ENCODE data around the gene PLCG1.

The PLCG1 gene

DNA sequence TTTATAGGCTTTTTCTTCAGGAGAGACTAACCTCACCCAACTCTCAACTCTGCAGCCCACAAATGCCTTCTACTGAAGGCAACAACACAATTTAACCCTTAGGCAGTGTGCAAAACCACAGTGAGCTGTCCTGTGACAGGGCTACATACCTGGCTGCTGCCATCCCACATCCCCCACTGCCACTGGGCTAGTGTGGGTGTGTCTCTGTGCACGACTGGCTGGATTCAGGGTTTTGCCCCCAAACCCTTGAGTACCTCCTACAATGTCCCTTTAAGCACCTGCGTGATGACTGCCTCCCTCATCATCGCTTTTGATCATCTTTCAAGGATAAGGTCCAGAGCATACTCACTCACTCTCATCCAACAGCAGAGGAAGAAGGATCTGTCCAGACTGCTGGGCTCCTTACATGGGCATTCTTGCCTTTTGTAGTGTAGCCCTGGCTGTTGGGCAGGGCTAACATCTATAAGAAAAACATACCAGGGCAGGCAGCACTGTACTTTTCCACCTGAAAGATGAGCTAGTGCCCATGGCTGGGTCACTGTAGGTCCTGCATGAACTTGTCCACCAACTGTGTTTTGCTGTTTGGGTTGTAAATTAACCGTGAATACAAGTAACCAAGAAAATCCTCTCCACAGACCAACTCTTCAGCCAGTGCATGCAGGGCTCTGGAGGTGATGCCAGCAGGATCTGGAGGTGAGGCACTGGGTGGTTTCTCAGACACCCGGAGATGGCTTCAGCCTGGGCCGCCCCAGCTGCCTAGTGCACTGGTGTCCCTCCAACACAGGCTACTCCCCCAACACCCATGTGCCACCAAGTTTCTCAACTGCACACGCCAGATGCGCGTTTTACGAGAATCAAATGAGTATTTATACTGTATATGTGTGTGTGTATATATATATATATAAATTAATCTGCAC is 45.2 kb downstream of the PLCG1 start:
- DNase-seq, result no peak

DNA sequence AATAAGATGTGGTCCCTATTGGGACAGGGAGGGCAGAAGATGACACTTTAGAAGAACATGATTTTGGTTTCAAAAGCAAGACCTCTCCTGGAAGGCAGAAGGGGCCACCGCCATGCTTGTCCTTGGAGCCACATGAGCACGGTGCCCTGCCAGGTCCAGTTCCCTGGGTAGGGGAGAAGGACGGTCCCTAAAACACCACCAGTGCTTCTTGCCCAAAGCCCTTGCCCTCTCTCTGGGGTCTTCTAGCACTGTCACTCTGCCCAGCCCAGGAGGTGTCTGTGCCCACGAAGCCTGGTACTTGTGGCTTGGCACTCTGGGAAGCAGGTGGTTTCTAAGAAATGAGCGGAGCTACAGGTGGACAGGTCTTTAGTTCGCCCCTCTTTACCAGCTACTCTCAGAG is 46.0 kb downstream of the PLCG1 start:
- DNase-seq, result no peak

DNA sequence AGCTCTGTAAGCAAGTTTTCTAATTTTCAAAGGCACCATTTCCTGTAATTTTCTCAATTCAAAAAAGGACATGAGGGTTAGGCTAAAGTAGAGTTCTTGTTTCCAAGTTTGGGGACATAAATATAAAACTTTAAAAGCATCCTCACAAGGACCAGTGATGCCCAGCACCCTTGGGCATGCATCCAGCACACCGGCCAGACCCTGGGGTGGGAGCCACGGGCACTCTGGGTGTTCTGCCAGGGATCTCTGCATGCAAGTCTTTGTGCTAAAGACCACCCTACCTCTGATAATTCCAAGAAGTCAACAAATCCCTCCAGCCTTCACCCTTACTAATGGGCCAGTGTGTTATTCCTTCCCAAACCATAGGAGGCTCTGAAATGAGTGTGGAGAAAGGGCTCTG is 46.5 kb downstream of the PLCG1 start:
- no peak for DNase-seq

DNA sequence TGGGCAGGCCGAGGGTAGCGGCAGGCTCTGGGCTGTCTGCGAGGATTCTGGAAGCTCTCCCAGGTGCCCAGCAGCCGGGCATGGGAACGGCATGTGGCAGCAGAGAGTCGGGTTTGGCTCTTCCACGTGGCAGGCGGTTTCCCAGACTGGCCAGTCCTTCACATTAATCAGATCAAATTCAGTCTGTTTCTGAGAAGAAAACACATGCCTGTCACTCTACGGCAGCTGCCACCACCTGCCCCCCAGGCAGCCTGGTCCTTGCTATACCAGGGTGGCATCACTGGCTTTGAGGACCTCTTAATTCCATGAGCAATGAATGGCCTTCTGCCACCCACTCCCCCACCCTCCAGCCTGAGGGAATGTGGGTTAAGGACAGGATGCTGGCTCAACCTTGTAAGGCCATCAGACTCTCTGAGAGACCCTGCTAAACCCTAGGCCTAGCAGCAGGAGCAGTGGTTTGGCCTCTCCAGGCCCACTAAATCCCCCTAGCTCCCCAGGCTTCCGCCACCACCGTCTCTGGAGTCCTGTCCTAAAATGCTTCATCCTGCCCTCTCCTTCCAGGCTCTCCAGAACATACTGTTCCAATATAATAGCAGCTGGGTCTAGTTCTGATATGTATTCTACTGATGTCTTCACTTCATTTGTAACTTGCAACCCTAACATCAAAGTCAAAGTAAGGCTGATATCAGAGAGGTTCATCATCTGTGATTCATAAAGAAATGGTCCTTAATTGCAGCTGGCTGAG is 47.8 kb downstream of the PLCG1 start:
- peak; percentile 15 for DNase-seq

DNA sequence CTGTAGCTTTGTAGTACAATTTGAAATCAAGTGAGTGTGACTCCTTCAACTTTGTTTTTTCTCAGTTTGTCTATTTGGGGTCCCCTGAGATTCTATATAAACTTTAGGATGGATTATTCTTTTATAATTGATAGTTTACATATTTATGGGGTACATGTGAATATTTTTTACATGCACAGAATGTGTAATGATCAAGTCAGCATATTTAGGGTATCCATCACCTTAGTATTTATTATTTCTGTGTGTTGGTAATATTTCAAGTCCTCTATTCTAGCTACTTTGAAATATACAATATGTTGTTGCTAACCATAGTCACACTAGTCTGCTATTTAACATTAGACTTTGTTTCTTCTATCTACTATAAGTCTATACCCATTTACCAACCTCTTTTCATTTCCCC is 50.3 kb downstream of the PLCG1 start:
- DNase-seq, result no peak

DNA sequence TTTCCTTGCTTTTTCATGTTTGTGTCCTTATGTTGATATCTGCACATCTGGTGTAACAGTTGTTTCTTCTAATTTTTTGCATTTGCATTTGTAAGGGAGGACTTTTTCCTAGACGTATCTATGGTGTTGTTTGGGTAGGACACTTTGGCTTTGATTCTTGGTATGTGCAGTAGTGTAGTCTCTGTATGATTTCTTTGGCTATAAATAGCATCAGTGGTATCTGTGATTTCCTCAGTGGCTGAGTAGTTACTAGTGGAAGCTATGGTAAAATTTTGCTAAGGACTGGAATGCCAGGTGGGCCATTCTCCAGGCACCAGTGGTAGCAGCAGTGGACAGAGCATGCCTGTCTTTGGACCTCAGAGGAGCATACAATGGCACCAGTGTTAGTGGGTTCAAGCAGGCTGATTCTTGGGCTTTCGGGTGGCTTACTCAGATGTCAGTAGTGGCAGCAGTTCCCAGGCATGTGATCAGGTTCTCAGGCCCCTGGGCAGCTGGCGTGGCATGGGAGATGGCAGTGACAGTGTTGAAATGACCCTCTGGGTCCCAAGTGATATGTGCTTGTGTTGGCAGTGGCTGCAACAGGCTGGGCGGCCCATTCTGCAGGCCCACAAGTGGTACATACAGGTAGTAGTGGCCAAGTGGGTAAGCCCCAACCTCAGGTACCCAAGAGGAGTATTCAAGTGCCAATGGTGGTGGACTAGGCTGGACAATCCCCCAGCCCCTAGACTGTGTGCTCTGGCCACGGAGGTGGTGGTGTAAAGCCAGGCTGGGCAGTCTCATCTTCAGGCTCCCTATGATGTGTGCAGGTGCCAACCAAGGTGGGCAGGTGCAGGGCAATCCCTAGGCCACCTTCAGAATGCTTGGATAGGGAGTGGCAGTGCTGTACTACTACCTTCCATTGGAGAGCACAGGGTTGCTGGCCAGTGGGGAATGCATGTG is 54.5 kb downstream of the PLCG1 start:
- no peak for DNase-seq

DNA sequence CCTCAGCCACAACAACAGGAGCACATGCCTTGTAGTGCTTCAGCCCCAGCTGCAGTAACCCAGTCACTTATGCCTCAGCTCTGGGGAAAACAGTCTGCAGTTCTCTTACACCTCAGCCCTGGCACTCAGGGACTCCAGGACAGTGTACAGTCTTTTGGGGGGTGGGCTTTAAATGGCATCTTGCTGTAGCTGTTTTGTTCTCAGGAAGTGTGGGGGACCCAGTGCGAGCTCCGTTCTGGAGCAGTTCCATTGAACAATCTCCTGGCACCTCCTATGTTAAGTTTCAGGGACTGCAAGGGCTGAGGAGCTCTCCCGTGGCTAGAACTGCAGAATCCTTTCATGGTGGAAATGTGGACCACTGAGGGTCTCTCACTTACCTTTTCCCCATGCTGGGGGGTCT is 55.2 kb downstream of the PLCG1 start:
- DNase-seq, result no peak

DNA sequence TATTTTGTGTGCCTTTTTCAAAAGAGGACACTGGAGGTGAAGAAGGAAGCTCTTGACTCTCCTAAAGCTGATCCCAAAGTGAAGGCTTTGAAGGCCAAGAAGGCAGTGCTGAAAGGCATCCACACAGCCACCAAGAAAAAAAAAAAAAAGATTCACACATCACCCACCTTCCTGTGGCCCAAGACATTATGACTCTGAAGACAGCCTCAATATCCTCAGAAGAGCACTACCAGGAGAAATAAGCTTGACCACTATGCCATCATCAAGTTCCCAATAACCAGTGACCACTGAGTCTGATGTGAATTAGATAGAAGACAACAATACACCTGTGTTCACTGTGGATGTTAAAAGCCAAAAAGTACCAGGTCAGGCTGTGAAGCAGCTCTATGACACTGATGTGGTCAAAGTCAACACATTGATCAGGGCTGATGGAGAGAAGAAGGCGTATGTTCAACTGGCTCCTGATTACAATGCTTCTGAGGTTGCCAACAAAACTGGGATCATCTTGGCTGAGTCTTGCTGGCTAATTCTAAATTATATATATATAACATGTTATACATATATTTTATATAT is 59.4 kb downstream of the PLCG1 start:
- DNase-seq, result no peak

DNA sequence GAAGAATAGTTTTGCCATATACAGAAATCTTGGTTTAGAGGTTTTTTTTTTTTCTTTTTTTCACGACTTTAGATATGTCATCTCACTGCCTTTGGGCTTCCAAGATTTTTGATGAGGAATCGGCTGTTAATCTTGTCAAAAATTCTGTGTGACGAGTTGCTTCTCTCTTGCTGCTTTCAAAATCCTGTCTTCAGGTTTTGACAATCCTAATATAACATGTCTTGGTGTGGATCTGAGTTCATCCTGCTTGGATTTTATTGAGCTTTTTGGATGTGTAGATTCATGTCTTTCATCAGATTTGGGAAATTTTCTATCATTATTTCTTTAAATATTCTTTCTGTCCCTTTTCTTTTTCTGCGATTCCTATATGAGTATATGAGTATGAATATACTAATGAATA is 61.1 kb downstream of the PLCG1 start:
- no peak for DNase-seq

DNA sequence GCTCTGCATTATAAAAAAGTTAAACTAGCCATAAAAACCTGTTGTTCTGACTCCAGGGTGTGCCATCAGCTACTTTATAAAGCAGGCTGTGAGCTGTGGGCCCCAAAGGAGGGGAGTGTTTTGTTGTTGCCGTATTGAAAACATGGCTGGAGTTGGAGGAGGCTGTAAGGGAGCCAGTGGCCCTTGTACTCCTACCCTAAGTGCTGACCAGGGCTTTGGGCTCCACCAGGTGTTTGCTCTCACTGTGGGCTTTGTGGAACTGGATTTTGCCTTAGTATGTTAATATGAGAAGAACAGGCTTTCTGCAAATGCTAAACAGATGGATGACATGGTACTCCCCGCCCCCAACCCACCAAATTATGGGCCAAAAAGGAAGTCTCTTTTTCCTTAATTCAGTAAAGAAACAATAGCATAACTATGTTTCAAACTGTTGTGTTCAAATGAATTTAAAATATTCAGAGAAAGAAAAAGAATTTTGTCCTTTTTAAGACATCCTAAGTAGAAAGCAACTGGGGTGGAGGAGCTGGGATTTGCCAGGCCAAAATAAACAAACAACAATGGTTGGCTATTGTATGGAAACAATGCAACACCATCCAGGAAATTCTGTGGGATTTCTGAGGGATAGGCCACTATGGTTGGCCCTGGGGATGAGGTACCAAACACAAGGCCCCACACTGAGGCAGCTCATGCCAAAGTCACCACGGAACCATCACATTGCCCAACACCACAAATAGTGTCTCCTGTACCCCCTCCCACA is 63.3 kb downstream of the PLCG1 start:
- no peak for DNase-seq

DNA sequence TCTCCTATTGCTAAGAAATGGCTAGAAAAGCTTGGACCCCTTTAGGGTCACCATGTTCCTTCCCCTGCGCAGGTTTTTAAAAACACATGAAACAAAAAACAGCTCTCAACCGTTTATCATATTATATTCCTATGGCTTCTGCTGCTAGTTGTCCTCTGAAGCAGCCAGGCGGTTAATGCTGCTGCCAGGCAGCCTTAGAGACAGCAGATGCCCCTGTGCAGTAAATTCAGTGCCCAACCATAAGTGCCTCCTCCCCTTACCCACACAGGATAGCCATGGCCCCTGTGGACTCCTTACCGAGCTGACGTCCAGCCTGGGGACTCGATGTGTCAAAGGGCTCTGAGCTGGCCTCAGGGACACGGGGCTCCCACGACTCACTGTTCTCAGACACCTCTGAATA is 64.4 kb downstream of the PLCG1 start:
- no peak for DNase-seq

DNA sequence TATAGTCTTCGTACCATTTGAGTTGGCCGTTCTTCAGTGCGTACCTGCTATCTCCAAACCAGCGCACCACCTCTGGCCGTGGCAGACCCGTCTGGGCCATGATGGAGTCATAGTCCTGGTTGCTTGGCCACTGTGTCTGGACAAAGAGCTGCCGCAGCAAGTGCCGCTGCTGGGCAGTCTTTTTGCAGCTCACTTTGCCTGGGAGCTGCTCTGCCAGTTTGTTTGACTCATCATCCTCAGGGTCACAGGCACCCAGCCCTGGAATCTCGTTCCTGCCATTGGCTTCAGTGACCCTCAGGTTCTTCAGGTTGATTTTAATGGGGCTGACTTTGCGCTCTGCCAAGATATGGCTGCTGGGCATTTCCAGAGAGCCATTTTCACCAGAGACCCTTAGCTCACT is 65.1 kb downstream of the PLCG1 start:
- no peak for DNase-seq

DNA sequence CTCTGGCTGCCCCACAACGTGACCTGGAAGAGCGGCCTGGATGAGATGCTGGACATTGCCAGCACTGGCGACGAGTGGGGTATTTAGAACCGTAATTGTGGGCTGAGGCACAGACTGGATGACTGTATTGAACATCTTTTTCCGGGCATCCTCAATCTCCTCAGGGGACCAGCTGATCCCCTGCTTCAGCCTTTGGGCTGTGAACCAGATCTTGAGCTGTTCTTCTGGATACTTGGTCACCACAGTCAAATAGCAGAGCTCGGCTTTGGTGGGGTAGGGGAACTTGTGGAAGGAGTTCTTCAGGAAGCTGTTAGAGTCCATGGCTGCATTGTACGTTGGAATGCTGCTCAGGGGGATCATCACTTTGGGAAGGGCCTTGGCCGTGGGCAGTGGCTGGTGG is 66.3 kb downstream of the PLCG1 start:
- no peak for DNase-seq

DNA sequence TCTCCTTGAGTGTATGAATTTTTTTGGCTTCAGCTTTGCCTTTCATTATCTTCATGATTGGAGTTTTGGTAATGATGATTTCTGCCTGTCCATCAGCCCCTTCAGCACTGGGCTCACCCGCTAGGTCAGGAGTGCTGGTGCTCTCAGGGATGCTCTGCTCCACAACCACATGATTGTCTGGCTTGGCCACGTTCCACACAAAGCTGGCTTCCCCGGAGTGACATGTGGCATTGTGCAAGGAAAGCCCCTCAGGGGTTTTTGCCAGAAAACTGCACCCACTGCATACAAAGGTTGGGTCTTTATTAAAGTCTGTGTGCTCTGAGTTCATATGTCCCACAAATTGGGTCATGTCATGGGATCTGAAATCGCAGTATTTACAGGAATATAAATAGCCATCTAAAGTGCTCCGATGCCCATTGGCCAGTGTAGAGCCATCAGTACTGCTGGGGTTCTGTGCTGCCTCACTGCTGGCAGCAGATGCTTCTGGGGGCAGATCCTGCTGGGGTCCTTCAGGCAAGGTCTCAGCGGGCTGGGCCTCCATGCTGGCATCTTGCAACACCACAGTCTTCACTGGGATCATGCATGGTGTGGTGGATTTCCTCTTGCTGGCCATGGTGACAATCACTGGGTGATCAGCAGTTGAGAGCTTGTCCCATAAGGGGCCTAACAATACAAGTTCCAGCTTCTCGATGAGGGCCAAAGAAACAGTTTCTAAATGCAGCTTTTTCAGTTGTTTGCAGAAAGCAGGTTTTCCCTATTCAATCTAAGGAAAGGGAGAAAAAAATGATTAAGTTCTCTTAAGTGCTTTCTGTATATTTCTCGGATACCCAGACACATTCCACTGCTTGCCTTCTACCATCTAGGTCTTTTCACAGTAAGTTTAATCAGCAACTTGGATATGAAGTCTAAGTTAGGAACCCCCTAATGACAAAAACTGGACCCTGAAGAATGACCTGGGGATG is 67.2 kb downstream of the PLCG1 start:
- no peak for DNase-seq

DNA sequence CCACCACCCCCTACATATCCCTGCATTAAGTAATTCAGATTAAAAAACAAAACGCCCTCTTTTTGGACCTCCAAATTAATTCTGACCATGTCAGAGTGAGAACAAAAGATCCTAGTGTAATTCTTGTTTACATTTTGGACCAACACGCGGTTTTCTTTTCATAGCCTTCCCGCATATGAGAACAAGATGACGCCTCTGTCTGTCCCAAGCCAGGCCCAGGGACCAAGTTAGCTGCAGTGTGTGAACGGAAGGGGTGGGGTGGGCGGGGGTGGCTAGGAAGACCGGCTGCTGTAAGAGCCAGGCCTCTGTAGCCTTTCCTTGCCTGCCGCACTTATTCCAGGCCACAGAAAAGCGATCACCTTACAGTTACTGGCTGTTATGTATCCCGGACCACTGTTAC is 68.0 kb downstream of the PLCG1 start:
- no peak for DNase-seq

DNA sequence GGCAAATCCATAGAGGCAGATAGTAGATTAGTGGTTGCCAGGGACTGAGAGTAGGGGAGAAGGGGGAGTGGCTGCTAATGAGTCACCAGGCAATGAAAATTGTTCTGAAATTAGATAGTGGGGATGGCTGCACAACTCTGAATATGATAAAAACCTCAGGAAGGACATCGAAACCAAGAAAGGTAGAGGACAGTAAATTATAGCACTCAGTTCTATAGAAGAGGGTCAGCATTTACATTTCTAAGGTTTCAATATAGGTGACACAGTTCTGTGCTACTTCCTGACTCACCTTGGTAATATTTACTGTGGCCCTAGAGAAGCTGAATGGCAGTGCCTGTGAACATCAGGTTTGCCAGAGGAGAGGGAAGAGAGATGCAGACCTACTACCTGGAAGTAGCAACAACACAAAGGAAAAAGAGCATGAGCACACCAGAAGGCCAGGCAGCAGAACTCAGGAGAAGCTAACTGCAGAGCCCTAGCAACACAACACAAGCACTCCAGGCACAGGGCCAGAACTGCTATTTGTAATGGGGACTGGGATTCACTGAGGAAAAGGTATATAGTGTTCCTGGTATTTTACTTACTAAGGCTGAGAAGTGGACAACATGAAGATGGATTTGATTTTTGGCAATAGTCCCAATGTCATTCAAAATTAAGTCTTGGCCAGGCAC is 75.9 kb downstream of the PLCG1 start:
- peak; percentile 43 for DNase-seq

DNA sequence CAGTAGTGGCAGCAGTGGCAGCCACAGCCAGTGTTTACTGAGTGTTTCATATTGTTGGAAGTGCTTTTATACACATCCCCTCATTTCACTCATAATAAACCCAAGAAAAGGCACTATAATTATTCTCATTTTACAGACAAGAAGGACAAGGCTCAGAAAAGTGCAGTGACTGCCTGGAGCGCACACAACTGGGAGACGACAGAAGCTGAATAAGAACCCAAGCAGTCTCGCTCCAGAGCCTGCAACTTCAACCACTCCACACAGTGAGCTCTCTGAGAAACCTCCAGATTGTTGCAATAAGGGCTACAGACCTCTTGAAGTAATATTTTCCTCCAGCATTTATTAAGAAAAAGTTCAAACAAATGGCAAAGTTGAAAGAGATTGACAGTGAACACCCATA is 76.9 kb downstream of the PLCG1 start:
- DNase-seq, result no peak

DNA sequence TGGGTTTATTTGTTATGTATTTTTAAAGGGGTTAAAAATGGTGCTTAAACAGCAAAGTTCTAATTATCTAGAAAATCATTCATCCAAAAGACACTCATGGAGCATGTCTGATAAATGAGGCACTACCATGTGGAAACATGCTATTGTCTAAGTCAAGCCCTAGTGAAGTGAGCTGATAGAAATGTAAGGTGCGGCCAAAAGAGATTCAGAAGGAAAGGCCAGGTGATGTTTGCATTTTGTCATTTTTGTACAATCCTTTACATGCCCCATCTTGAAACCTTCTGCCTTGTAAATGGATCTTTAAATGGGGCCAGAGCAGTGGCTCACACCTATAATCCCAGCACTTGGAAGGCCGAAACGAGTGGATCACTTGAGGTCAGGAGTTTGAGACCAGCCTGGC is 77.3 kb downstream of the PLCG1 start:
- DNase-seq, result no peak

DNA sequence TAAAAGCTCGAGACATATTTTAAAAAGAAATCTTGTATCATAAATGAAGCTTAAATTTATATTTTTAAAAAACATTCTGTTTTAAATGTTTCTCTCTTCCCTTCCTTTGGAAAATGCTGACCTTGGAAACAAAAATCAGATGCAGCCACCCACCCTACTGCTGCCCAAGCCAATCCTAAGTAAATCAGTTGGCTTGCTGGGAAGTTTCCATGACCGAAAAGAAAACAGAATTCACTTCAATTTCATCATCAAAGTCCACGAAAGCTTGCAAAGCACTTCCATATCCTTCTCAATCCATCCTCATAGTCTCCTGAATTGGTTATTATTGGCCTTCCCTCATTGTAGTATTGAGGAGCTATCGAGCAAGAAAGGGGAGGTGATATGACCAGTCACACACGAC is 80.1 kb downstream of the PLCG1 start:
- no peak for DNase-seq

DNA sequence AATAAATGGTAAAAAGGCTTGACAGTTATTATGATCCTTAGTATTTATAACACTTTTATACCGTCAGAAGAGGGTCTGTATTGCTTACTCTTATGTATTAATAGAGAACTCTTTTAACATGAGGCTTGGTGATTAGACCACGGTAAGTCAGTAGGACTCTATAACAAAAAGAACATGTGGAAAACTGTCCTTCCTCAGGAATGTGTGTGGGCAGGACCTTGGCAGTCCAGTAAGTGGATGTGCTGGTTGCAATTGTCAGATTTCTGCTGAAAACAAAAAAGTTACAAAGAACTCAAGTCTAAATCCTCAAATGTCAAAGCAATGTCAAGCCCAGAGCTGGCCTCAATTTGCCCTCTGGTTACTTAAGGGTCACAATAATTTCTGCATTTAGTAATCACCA is 81.1 kb downstream of the PLCG1 start:
- DNase-seq, result peak; percentile 36
